ENCODE data around the gene UBE3A. TPM values are rescaled to one million over a fixed set of nuclear protein-coding genes. Genes with fewer than 3 reads are reported as not detected.

The UBE3A gene
- total RNA-seq, 2 experiments from 2014 or later: 89.0 to 102 TPM

DNA sequence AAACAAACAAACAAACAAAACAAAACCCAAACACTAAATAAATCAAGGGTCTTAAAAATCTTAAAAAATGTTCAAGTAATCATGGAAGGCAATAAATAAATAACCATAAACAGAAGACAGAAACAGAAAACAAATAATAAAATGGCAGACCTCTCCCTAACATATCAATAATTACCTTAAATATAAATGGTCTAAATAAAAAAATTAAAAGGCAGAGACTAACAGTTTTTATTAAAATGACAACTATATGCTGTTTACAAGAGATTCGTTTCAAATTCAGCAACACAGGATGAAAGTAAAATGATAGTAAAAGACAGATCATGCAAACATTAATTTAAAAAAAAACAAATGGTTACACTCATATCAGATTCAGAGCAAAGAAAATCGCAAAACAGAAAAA is 91.1 kb downstream of the UBE3A start:
- POLR2A ChIA-PET: no interaction called here
- Mint-ChIP-seq H3K27me3 (no peaks in the 10 kb centered on the region), H3K27ac (no peak overlapping the region), H3K4me3 (no peak overlapping the region), H3K9me3 (peaks cover 29% of the 10 kb centered on the region), H3K4me1 (ENCODE audit: low read depth) (peaks cover 6% of the 10 kb centered on the region), H3K36me3 (peaks cover 74% of the 10 kb centered on the region)
- CTCF ChIA-PET: no interaction called here
- DNase-seq: no peak
- intact Hi-C loops (cut with micrococcal nuclease): no loop called here

DNA sequence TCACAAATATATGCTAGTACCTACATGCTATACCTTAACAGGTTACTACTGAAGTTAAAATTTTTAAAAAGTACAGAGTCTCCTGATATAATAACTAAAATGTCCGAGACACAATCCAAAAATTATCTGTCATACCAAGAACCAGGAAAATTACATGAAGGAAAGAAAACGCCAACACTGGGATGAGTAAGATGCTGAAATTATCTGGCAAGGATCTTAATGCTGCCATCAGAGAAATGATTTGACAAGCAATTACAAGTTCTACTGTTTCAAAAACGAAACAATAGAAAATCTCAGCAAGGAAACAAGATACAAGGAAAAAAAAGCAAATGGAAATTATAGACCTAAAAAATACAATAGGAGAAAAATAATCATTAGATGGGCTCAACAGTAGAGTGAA is 92.5 kb downstream of the UBE3A start:
- no peak for DNase-seq
- H3K36me3 Mint-ChIP-seq: peaks cover 76% of the 10 kb centered on the region
- peaks cover 31% of the 10 kb centered on the region for H3K9me3 Mint-ChIP-seq
- intact Hi-C loops (cut with micrococcal nuclease): no loop called here
- ChIA-PET POLR2A (no interaction called here), CTCF (no interaction called here)
- H3K27ac Mint-ChIP-seq: no peak overlapping the region
- no peak overlapping the region for H3K4me3 Mint-ChIP-seq
- no peaks in the 10 kb centered on the region for H3K27me3 Mint-ChIP-seq
- H3K4me1 Mint-ChIP-seq (ENCODE audit: low read depth): peaks cover 6% of the 10 kb centered on the region

GRCh38 chr15:25345943-25346342 is 92.9 kb downstream of the UBE3A start:
- POLR2A ChIA-PET: no interaction called here
- Mint-ChIP-seq H3K4me3 (no peak overlapping the region), H3K36me3 (peaks cover 74% of the 10 kb centered on the region), H3K4me1 (ENCODE audit: low read depth) (peaks cover 6% of the 10 kb centered on the region), H3K27me3 (no peaks in the 10 kb centered on the region), H3K27ac (no peak overlapping the region), H3K9me3 (peaks cover 31% of the 10 kb centered on the region)
- DNase-seq: no peak
- intact Hi-C loops (cut with micrococcal nuclease): no loop called here
- CTCF ChIA-PET: no interaction called here

- no peak for DNase-seq
- Mint-ChIP-seq H3K36me3 (peaks cover 67% of the 10 kb centered on the region), H3K27ac (no peak overlapping the region), H3K4me3 (no peak overlapping the region), H3K9me3 (peaks cover 14% of the 10 kb centered on the region), H3K4me1 (ENCODE audit: low read depth) (peaks cover 6% of the 10 kb centered on the region), H3K27me3 (no peaks in the 10 kb centered on the region)
- CTCF ChIA-PET: no interaction called here
- intact Hi-C loops (cut with micrococcal nuclease): no loop called here
- POLR2A ChIA-PET: no interaction called here
Measured at GRCh38 chr15:25342629-25343028, 96.2 kb downstream of the UBE3A start.

GRCh38 chr15:25339431-25339830 is 99.4 kb downstream of the UBE3A start:
- peaks cover 15% of the 10 kb centered on the region for H3K9me3 Mint-ChIP-seq
- ChIA-PET POLR2A (no interaction called here), CTCF (no interaction called here)
- H3K27ac Mint-ChIP-seq: no peak overlapping the region
- H3K4me1 Mint-ChIP-seq (ENCODE audit: low read depth): no peaks in the 10 kb centered on the region
- no peaks in the 10 kb centered on the region for H3K27me3 Mint-ChIP-seq
- peaks cover 67% of the 10 kb centered on the region for H3K36me3 Mint-ChIP-seq
- H3K4me3 Mint-ChIP-seq: no peak overlapping the region
- no peak for DNase-seq
- intact Hi-C loops (cut with micrococcal nuclease): no loop called here

- POLR2A ChIA-PET: no interaction called here
- Mint-ChIP-seq H3K27ac (no peak overlapping the region), H3K27me3 (no peaks in the 10 kb centered on the region), H3K4me1 (ENCODE audit: low read depth) (peaks cover 1% of the 10 kb centered on the region), H3K4me3 (no peak overlapping the region), H3K36me3 (peaks cover 82% of the 10 kb centered on the region), H3K9me3 (peaks cover 18% of the 10 kb centered on the region)
- CTCF ChIA-PET: no interaction called here
- intact Hi-C loops (cut with micrococcal nuclease): no loop called here
- DNase-seq: no peak
Measured at GRCh38 chr15:25335279-25335678, 103.5 kb downstream of the UBE3A start.

DNA sequence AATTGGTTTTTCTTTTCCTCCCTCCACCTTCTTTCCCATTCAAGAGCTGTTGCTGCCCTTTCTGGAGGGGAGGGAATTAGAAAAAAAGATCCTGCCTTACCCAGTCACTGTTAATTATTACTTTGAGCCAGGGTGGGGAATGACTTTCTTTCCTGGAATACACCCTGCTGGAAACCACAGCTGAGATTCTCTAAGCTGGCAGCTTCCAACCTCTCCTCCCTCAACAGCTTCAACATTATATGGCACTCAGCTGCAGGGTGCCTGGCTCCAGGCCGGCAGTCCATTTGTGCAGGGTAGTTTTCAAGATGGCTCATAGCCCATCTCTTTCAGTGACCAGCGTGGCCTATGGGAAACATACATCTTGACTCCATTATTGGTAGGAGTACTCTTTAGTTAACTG is 105.8 kb downstream of the UBE3A start:
- intact Hi-C loops (cut with micrococcal nuclease): no loop called here
- Mint-ChIP-seq H3K27ac (no peak overlapping the region), H3K4me3 (no peak overlapping the region), H3K4me1 (ENCODE audit: low read depth) (peaks cover 2% of the 10 kb centered on the region), H3K9me3 (peaks cover 18% of the 10 kb centered on the region), H3K27me3 (no peaks in the 10 kb centered on the region), H3K36me3 (peaks cover 77% of the 10 kb centered on the region)
- ChIA-PET POLR2A (no interaction called here), CTCF (no interaction called here)
- DNase-seq: no peak

DNA sequence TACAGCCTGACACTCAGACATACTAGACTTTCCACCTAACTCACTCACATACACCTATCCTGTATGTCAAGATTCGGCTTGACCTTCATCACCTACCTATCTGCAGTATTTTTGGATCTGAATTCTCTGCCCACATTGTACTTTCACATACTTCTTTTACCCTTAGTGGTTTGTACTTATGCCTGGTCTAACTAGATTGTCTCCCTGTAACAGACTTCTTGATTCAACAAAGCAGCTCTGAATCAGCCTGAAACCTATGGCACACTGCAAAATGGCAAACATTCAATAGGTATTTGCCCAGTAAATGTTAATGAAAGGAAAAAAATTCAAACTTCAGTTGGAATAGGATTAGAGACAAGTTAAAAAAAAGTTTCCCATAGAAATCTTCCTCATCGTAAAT is 106.5 kb downstream of the UBE3A start:
- H3K4me3 Mint-ChIP-seq: no peak overlapping the region
- CTCF ChIA-PET: no interaction called here
- H3K27ac Mint-ChIP-seq: no peak overlapping the region
- H3K4me1 Mint-ChIP-seq (ENCODE audit: low read depth): peaks cover 2% of the 10 kb centered on the region
- intact Hi-C loops (cut with micrococcal nuclease): no loop called here
- H3K36me3 Mint-ChIP-seq: peaks cover 80% of the 10 kb centered on the region
- H3K27me3 Mint-ChIP-seq: no peaks in the 10 kb centered on the region
- H3K9me3 Mint-ChIP-seq: peaks cover 18% of the 10 kb centered on the region
- DNase-seq: no peak
- POLR2A ChIA-PET: no interaction called here

- POLR2A ChIA-PET: no interaction called here
- Mint-ChIP-seq H3K36me3 (peaks cover 80% of the 10 kb centered on the region), H3K9me3 (peaks cover 20% of the 10 kb centered on the region), H3K4me3 (no peak overlapping the region), H3K27ac (no peak overlapping the region), H3K4me1 (ENCODE audit: low read depth) (peaks cover 2% of the 10 kb centered on the region), H3K27me3 (no peaks in the 10 kb centered on the region)
- no peak for DNase-seq
- CTCF ChIA-PET: interaction anchor here (0.6 kb wide), 1 partner anchor 75 kb away, joined by 4 read pairs; no protein-coding TSS in a partner anchor
- intact Hi-C loops (cut with micrococcal nuclease): no loop called here
Measured at GRCh38 chr15:25331860-25332259, 107.0 kb downstream of the UBE3A start.

DNA sequence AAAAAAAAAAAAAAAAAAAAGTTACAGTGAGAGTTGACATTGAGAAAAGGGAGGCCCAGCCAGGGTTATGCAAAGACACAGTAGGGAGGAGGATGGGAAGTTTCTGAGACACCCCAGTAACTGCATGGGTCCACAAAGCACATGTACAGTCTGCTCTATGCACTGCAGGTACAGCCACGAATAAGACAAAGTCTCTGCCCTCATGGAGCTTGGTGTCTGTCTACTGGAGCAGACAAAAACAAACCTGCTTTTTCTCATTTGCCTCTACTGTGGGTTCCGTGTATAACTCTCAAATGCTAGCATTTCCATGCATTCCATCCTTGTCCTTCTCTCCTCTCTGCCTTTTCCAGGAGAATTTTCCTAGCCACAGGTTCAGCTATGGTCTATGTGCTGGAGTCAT is 107.4 kb downstream of the UBE3A start:
- no peaks in the 10 kb centered on the region for H3K27me3 Mint-ChIP-seq
- DNase-seq: no peak
- peaks cover 80% of the 10 kb centered on the region for H3K36me3 Mint-ChIP-seq
- H3K9me3 Mint-ChIP-seq: peaks cover 23% of the 10 kb centered on the region
- POLR2A ChIA-PET: no interaction called here
- H3K27ac Mint-ChIP-seq: no peak overlapping the region
- intact Hi-C loops (cut with micrococcal nuclease): no loop called here
- peaks cover 2% of the 10 kb centered on the region for H3K4me1 Mint-ChIP-seq (ENCODE audit: low read depth)
- H3K4me3 Mint-ChIP-seq: no peak overlapping the region
- CTCF ChIA-PET: interaction anchor here (0.6 kb wide), 1 partner anchor 75 kb away, joined by 4 read pairs; no protein-coding TSS in a partner anchor

DNA sequence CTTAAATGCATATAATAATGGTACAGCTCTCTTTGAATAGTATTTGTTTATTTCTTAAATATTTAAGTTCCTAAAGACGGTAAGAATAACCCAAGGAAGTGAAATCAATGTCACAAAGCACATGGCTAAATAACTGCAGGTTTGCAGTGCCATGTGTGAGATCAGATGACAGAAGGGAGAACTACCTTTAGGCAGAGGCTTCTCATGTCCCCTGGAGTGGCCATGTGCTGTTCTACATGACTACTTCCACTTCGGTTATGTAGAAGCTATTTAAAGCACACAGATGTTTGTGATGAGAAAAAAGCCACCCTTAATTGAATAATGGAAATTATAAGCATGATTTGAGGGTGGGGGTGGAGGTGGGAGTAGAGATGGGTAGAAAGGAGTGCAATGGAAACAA is 109.1 kb downstream of the UBE3A start:
- no peaks in the 10 kb centered on the region for H3K27me3 Mint-ChIP-seq
- peaks cover 2% of the 10 kb centered on the region for H3K4me1 Mint-ChIP-seq (ENCODE audit: low read depth)
- H3K4me3 Mint-ChIP-seq: no peak overlapping the region
- H3K27ac Mint-ChIP-seq: no peak overlapping the region
- ChIA-PET POLR2A (no interaction called here), CTCF (no interaction called here)
- intact Hi-C loops (cut with micrococcal nuclease): loop anchor here (5.0 to 10.0 kb wide), 2 partner anchors 65 to 108 kb away; partner anchors contain the start of gene UBE3A
- DNase-seq: no peak
- peaks cover 23% of the 10 kb centered on the region for H3K9me3 Mint-ChIP-seq
- H3K36me3 Mint-ChIP-seq: peaks cover 76% of the 10 kb centered on the region

GRCh38 chr15:25327686-25328085 is 111.1 kb downstream of the UBE3A start:
- no peak overlapping the region for H3K27ac Mint-ChIP-seq
- H3K9me3 Mint-ChIP-seq: peaks cover 39% of the 10 kb centered on the region
- peaks cover 76% of the 10 kb centered on the region for H3K36me3 Mint-ChIP-seq
- no peak overlapping the region for H3K4me3 Mint-ChIP-seq
- POLR2A ChIA-PET: no interaction called here
- intact Hi-C loops (cut with micrococcal nuclease): loop anchor here (5.0 to 10.0 kb wide), 2 partner anchors 67 to 110 kb away; partner anchors contain the start of gene UBE3A
- no peak for DNase-seq
- CTCF ChIA-PET: no interaction called here
- no peaks in the 10 kb centered on the region for H3K27me3 Mint-ChIP-seq
- peaks cover 2% of the 10 kb centered on the region for H3K4me1 Mint-ChIP-seq (ENCODE audit: low read depth)

DNA sequence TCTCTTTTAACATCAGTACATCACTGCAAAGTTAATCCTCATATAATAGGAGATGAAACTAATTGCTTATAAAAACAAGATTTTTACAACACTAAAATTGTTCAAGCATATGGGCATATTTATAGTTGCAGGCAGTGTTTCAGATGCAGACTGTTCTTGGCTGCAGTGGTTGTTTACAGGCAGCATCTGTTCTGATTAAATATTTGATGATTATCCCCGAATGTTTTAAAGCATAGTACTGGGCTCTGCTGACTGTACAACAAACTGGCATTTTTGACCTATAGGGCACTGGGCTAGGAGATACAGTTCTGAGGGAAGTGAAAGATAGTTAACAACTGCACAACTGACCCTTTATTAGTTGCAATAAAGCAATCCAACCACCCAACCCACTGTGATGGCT is 113.6 kb downstream of the UBE3A start:
- peaks cover 53% of the 10 kb centered on the region for H3K9me3 Mint-ChIP-seq
- ChIA-PET POLR2A (no interaction called here), CTCF (no interaction called here)
- no peak for DNase-seq
- no peak overlapping the region for H3K4me3 Mint-ChIP-seq
- peaks cover 67% of the 10 kb centered on the region for H3K36me3 Mint-ChIP-seq
- H3K4me1 Mint-ChIP-seq (ENCODE audit: low read depth): no peaks in the 10 kb centered on the region
- no peaks in the 10 kb centered on the region for H3K27me3 Mint-ChIP-seq
- H3K27ac Mint-ChIP-seq: no peak overlapping the region
- intact Hi-C loops (cut with micrococcal nuclease): loop anchor here (5.0 to 10.0 kb wide), 2 partner anchors 70 to 112 kb away; partner anchors contain the start of gene UBE3A
